HL-60/S4 treated with retinoic acid at 250 ng/mL for 4 days and 3 days (cell line): ENCODE data around the gene MLKL.
"Not testable (repeated sequence)": the region's sequence is repeated elsewhere in the genome, so short reads cannot be mapped to it uniquely, and the experiment has no call there.

ENCODE experiments used
- in situ Hi-C: fragments of 300-500 bp; cut with MboI; formaldehyde crosslinking; loops from 2 replicates; pipeline ENCODE4 v1.7.0; 2022; ENCODE audit warnings: low sequenced_read_pairs

Gene MLKL

GRCh38 chr16:74732707-74733350 is 32.2 kb upstream of the MLKL start:
- in situ Hi-C loops = no loop called here

- in situ Hi-C loops = no loop called here
Measured at GRCh38 chr16:74731853-74732477, 31.3 kb upstream of the MLKL start.

GRCh38 chr16:74729783-74730683 is 29.4 kb upstream of the MLKL start:
- in situ Hi-C loops = no loop called here

GRCh38 chr16:74727903-74728302 is 27.2 kb upstream of the MLKL start:
- in situ Hi-C loops = no loop called here

GRCh38 chr16:74726716-74727115 is 26.1 kb upstream of the MLKL start:
- in situ Hi-C loops = no loop called here

GRCh38 chr16:74725651-74726455 is 25.2 kb upstream of the MLKL start:
- in situ Hi-C loops = no loop called here

GRCh38 chr16:74724820-74725549 is 24.3 kb upstream of the MLKL start:
- in situ Hi-C loops = no loop called here

GRCh38 chr16:74723256-74723655 is 22.6 kb upstream of the MLKL start:
- in situ Hi-C loops = no loop called here

GRCh38 chr16:74722156-74722555 is 21.5 kb upstream of the MLKL start:
- in situ Hi-C loops = not testable (repeated sequence)

- in situ Hi-C loops = no loop called here
Measured at GRCh38 chr16:74721716-74722115, 21.1 kb upstream of the MLKL start.

GRCh38 chr16:74720579-74720978 is 19.9 kb upstream of the MLKL start:
- in situ Hi-C loops = no loop called here

GRCh38 chr16:74718741-74719610 is 18.3 kb upstream of the MLKL start:
- in situ Hi-C loops = no loop called here

- in situ Hi-C loops = no loop called here
Measured at GRCh38 chr16:74718140-74718539, 17.5 kb upstream of the MLKL start.

GRCh38 chr16:74717367-74717766 is 16.7 kb upstream of the MLKL start:
- in situ Hi-C loops = no loop called here

- in situ Hi-C loops = no loop called here
Measured at GRCh38 chr16:74716355-74716754, 15.7 kb upstream of the MLKL start.

- in situ Hi-C loops = no loop called here
Measured at GRCh38 chr16:74713876-74714275, 13.2 kb upstream of the MLKL start.

GRCh38 chr16:74713325-74713724 is 12.7 kb upstream of the MLKL start:
- in situ Hi-C loops = no loop called here

- in situ Hi-C loops = no loop called here
Measured at GRCh38 chr16:74711938-74712337, 11.3 kb upstream of the MLKL start.

- in situ Hi-C loops = no loop called here
Measured at GRCh38 chr16:74710401-74710800, 9.7 kb upstream of the MLKL start.
